GM23248 (cell line): ENCODE measurements around the gene ITGAL. TPM values are rescaled to one million over a fixed set of nuclear protein-coding genes. Genes with fewer than 3 reads are reported as not detected.
A peak's percentile ranks its signal among the peaks of the same experiment; 100 is the strongest.

Experiments
- DNase-seq: peaks from one replicate; pipeline ENCODE4 v3.0.0-alpha.2; 2015
- H2AFZ ChIP-seq: fragments of 200-600 bp; sonication (generic); 2 replicates; pipeline ENCODE4 v1.6.1; 2016; ENCODE audit warnings: antibody characterized with exemption
- H3F3A ChIP-seq: fragments of 200-600 bp; sonication (generic); 2 replicates; pipeline ENCODE4 v1.6.1; 2016; ENCODE audit warnings: mild to moderate bottlenecking, antibody characterized with exemption, mixed run types; ENCODE audit not compliant: insufficient read depth
- H3K27ac ChIP-seq: fragments of 200-600 bp; sonication (generic); 2 replicates; pipeline ENCODE4 v1.5.1; 2016; ENCODE audit warnings: mild to moderate bottlenecking
- H3K27me3 ChIP-seq: fragments of 200-600 bp; sonication (generic); replicated peaks from 2 replicates; pipeline ENCODE4 v1.6.1; 2016; ENCODE audit warnings: mild to moderate bottlenecking; ENCODE audit not compliant: insufficient read depth
- H3K36me3 ChIP-seq: fragments of 200-600 bp; sonication (generic); 2 replicates; pipeline ENCODE4 v1.6.1; 2016; ENCODE audit warnings: low read depth, mild to moderate bottlenecking
- H3K4me1 ChIP-seq: fragments of 200-600 bp; sonication (generic); 2 replicates; pipeline ENCODE4 v1.6.1; 2016; ENCODE audit warnings: mild to moderate bottlenecking; ENCODE audit not compliant: insufficient read depth
- H3K4me2 ChIP-seq: fragments of 200-600 bp; sonication (generic); one replicate; pipeline ENCODE4 v1.6.1; 2016; ENCODE audit warnings: mild to moderate bottlenecking; ENCODE audit not compliant: unreplicated experiment
- H3K4me3 ChIP-seq: fragments of 200-600 bp; sonication (generic); 2 replicates; pipeline ENCODE4 v1.5.1; 2016; ENCODE audit warnings: mild to moderate bottlenecking
- H3K79me2 ChIP-seq: fragments of 200-600 bp; sonication (generic); 2 replicates; pipeline ENCODE4 v1.6.1; 2016; ENCODE audit warnings: mild to moderate bottlenecking; ENCODE audit not compliant: insufficient read depth
- H3K9ac ChIP-seq: fragments of 200-600 bp; sonication (generic); 2 replicates; pipeline ENCODE4 v1.6.1; 2016; ENCODE audit warnings: mild to moderate bottlenecking
- H3K9me2 ChIP-seq: fragments of 200-600 bp; sonication (generic); 2 replicates; pipeline ENCODE4 v1.6.1; 2016; ENCODE audit warnings: mixed run types, mild to moderate bottlenecking, moderate library complexity; ENCODE audit not compliant: insufficient read depth
- H3K9me3 ChIP-seq: fragments of 200-600 bp; sonication (generic); one replicate; pipeline ENCODE4 v1.6.1; 2017; ENCODE audit warnings: low read depth
- H4K20me1 ChIP-seq: fragments of 200-600 bp; sonication (generic); 2 replicates; pipeline ENCODE4 v1.6.0; 2016; ENCODE audit not compliant: insufficient read depth
- EZH2 ChIP-seq: fragments of 200-600 bp; sonication (generic); IDR thresholded peaks from 2 replicates; pipeline ENCODE4 v1.6.1; 2018; ENCODE audit warnings: antibody characterized with exemption, mild to moderate bottlenecking; ENCODE audit not compliant: insufficient read depth, poor library complexity, severe bottlenecking
- EZH2phosphoT487 ChIP-seq: fragments of 200-600 bp; sonication (generic); IDR thresholded peaks from 2 replicates; pipeline ENCODE4 v1.6.1; 2018; ENCODE audit warnings: antibody characterized with exemption, moderate library complexity, mild to moderate bottlenecking, low read depth; ENCODE audit not compliant: insufficient read depth
- WGBS, 2 experiments: methylation state at CpG; one replicate each; pipeline ENCODE4 v1.1.6; 2015 to 2017; ENCODE audit warnings: low lambda C conversion rate in 2 of 2, low coverage in 1 of 2; ENCODE audit errors: missing lambda C conversion rate in 2 of 2; 5-methylcytosine and 5-hydroxymethylcytosine counted together
- in situ Hi-C: fragments of 300-500 bp; cut with MboI; formaldehyde crosslinking; loops from 2 replicates; pipeline ENCODE4 v1.15.0; 2020
- polyA plus RNA-seq: library from polyadenylated mRNA; unstranded; fragments of >200 nt; fragmentation: Nextera tagmentation; extraction: Ambion mirVana; gene quantifications from 2 replicates; pipeline ENCODE4 v1.2.1, GENCODE V29; 2016
- total RNA-seq: library from RNA; depleted of rRNA; stranded (reverse); fragments of >200 nt; shearing (Covaris generic); gene quantifications from 2 replicates; pipeline ENCODE4 v1.2.3, GENCODE V29; 2014

ITGAL gene
- total and polyA plus RNA-seq, 2 experiments from 2014 or later: 0.65 TPM; not detected in 1

DNA sequence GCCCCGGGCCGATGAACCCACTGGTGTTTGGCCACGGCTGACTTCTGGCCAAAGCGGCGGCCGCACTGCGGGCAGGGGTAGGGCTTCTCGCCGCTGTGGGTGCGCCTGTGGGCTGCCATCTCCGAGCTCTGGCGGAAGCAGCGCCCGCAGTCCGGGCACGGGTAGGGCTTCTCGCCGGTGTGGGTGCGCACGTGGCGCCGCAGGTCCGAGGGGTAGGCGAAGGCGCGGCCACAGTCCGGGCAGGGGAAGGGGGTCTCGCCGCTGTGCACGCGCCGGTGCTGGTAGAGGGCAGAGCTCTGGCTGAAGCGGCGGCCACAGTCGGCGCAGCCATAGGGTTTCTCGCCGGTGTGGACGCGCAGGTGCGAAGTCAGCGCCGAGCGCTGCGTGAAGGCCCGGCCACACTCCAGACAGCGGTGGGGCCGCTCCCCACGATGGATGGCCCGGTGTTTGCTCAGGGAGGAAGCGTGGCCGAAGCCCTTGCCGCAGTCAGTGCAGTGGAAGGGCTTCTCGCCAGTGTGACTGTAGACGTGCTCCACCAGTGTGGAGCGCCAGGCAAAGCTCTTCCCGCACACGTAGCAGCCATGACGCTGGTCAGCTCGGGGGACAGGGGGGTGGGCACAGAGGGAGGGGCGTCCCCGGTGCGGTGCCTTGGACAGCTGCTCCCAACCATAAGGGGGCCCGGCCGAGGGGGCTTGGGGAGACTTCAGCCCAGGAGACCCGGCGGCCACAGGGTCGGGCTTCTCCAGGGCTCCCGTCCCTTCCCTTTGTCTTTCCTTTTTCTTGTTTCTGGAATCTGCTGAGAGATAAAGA lies 83.0 kb downstream of the ITGAL start:
- in situ Hi-C loops: no loop called here
- no peaks in the 10 kb centered on the region for H4K20me1 ChIP-seq
- no peak overlapping the region for H3K4me3 ChIP-seq
- H3K4me2 ChIP-seq: no peak overlapping the region
- H2AFZ ChIP-seq: no peak overlapping the region
- H3K27me3 ChIP-seq: no peaks in the 10 kb centered on the region
- TF ChIP-seq EZH2phosphoT487 (no peak), EZH2 (no peak)
- H3K36me3 ChIP-seq: no peaks in the 10 kb centered on the region
- no peak overlapping the region for H3K9ac ChIP-seq
- H3K9me2 ChIP-seq: no peaks in the 10 kb centered on the region
- no peaks in the 10 kb centered on the region for H3K4me1 ChIP-seq
- peaks cover 37% of the 10 kb centered on the region for H3K79me2 ChIP-seq
- H3K9me3 ChIP-seq: no peaks in the 10 kb centered on the region
- WGBS, 2 experiments: 96 to 97% methylated on average over 54 to 69 of the region's 69 CpGs
- H3F3A ChIP-seq: no peaks in the 10 kb centered on the region
- H3K27ac ChIP-seq: no peak overlapping the region
- no peak for DNase-seq

DNA sequence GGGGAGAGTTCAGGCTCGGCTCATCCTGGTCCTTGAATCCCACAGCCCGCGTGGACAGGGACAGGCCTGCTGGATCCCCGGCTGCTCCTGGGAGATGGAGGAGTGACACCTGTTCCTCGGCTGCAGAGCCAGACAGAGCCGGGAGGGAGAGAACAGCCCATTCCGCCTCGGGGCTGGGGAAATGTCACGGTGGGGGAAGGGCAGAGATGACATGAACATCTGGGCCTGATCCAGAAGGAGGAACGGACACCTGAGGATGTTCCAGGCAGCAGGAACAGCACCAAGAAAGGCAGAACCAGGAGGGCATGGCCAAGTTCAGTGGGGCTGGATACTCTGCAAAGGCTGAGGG lies 83.6 kb downstream of the ITGAL start:
- Histone ChIP-seq H3F3A (no peaks in the 10 kb centered on the region), H3K36me3 (no peaks in the 10 kb centered on the region), H3K27me3 (no peaks in the 10 kb centered on the region), H3K4me3 (no peak overlapping the region), H3K27ac (no peak overlapping the region), H3K4me1 (no peaks in the 10 kb centered on the region), H3K9me3 (no peaks in the 10 kb centered on the region), H3K9ac (no peak overlapping the region), H2AFZ (no peak overlapping the region), H3K9me2 (no peaks in the 10 kb centered on the region), H3K4me2 (no peak overlapping the region), H4K20me1 (no peaks in the 10 kb centered on the region), H3K79me2 (peaks cover 37% of the 10 kb centered on the region)
- in situ Hi-C loops: no loop called here
- no peak for DNase-seq
- WGBS, 2 experiments: 78 to 81% methylated on average over 10 of the region's 10 CpGs
- no peak for TF ChIP-seq EZH2
- no peak for TF ChIP-seq EZH2phosphoT487

DNA sequence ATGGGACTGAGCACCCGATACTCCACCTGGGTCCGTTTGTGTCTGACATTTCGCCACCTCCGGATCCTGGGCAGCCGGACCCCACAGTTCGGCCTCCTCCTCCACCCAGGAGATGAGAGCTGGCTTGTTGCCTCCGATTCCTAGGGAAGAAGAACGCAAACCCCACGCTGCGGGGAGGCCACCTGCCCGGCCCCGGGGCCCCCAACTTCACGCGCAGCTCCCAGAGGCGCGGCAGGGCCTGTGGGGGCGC lies 85.1 kb downstream of the ITGAL start:
- peaks cover 37% of the 10 kb centered on the region for H3K79me2 ChIP-seq
- H3F3A ChIP-seq: no peaks in the 10 kb centered on the region
- peak; percentile 58 for DNase-seq
- peak overlapping the region; percentile 93 for H3K4me3 ChIP-seq
- in situ Hi-C loops: no loop called here
- H2AFZ ChIP-seq: peak overlapping the region; percentile 93
- no peaks in the 10 kb centered on the region for H3K9me3 ChIP-seq
- no peaks in the 10 kb centered on the region for H4K20me1 ChIP-seq
- H3K4me1 ChIP-seq: no peaks in the 10 kb centered on the region
- peak overlapping the region; percentile 86 for H3K27ac ChIP-seq
- TF ChIP-seq EZH2phosphoT487 (no peak), EZH2 (no peak)
- H3K27me3 ChIP-seq: no peaks in the 10 kb centered on the region
- WGBS, 2 experiments: 1 to 2% methylated on average over 17 of the region's 17 CpGs
- H3K9ac ChIP-seq: peak overlapping the region; percentile 96
- H3K4me2 ChIP-seq: peak overlapping the region; percentile 83
- H3K36me3 ChIP-seq: no peaks in the 10 kb centered on the region
- no peaks in the 10 kb centered on the region for H3K9me2 ChIP-seq

DNA sequence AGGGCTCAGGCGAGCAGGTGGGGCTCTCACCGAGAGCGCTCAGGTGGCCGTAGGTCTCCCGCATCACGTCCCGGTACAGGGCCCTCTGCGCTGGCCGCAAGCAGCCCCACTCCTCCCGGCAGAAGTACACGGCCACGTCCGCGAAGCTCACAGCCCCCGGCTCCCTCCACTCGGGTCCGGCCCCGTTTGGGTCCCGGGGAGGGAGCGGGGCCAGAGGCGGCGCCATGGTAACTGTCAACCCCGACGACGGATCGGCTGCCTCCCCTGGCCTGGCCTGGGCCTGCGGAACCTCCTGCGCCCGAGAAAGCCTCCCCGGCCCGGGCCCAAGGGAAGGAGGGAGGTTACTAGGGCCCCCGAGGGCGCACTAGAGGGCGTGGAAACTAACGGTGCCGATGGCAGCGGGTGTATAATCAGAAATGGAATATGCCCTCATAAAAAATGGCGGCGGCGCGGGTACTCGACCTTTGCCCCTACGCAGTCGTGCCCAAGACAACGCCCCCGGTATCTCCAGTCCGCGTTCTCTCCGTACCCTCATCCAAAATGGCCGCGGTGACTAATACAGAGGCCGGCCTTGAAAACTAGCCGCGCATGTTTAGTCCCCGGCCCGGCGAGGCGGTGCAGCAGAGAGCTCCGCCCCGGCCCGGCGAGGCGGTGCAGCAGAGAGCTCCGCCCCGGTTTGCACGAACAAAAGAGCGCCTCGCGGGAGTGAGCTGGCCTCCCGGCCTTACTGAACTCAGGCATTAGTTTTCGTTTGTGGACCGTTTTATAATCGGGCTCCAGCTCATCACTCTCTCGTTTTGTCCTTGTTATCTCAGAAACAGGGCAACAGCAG lies 85.6 kb downstream of the ITGAL start, which contains the start of gene ZNF764:
Gene ZNF764 (minus strand): TSS at position 418 of the 832 bp plus-strand sequence. CDS start 192 bp downstream, at position 226.
- TF ChIP-seq EZH2phosphoT487: no peak
- no peak for TF ChIP-seq EZH2
- 1 to 2% methylated on average over 61 to 72 of the region's 74 CpGs for WGBS, 2 experiments

More for the DNA sequence above, 85.6 kb downstream of the ITGAL start, which contains the start of gene ZNF764:
- Histone ChIP-seq H3K9me3 (no peaks in the 10 kb centered on the region), H3K27ac (peak within 1 kb of the TSS; percentile 86), H3K27me3 (no peaks in the 10 kb centered on the region), H3K79me2 (peaks cover 37% of the 10 kb centered on the region), H3K4me2 (peak within 1 kb of the TSS; percentile 83), H3K9me2 (no peaks in the 10 kb centered on the region), H4K20me1 (no peaks in the 10 kb centered on the region), H3K4me3 (peak within 1 kb of the TSS; percentile 93), H3K9ac (peak within 1 kb of the TSS; percentile 96), H2AFZ (peak within 1 kb of the TSS; percentile 93), H3K4me1 (no peaks in the 10 kb centered on the region), H3K36me3 (no peaks in the 10 kb centered on the region), H3F3A (no peaks in the 10 kb centered on the region)
- peak; percentile 100 for DNase-seq
- in situ Hi-C loops: no loop called here
